Body of pancreas (tissue), 4 donors: ENCODE data around the gene PCDHGB3. TPM values are rescaled to one million over a fixed set of nuclear protein-coding genes. Genes with fewer than 3 reads are reported as not detected.

Experiments
- ATAC-seq: fragments of 150-250 bp; one replicate; pipeline ENCODE4 v1.9.1; 2016
- DNase-seq, 4 donors: peaks; one replicate each; pipeline ENCODE4 v3.0.0-alpha.2; 2019
- H3K27ac ChIP-seq, 4 donors: fragments of 200-600 bp; sonication (generic); 1 replicate in 3 of 4; 2 replicates in 1 of 4; pipeline versions ENCODE4 v1.5.1 to v1.6.1; 2016 to 2019; ENCODE audit warnings: mild to moderate bottlenecking in 1 of 4, mixed read lengths in 1 of 4, moderate library complexity in 1 of 4
- H3K27me3 ChIP-seq, 2 donors: fragments of 200-600 bp; sonication (generic); one replicate each; pipeline ENCODE4 v1.6.0; 2016; ENCODE audit warnings: mild to moderate bottlenecking in 1 of 2
- H3K36me3 ChIP-seq, 2 donors: fragments of 200-600 bp; sonication (generic); replicated peaks in 1 of 2; 2 replicates each; pipeline ENCODE4 v1.5.1; 2016; ENCODE audit warnings: low read depth in 2 of 2; ENCODE audit not compliant: insufficient read depth in 1 of 2
- H3K4me1 ChIP-seq: fragments of 200-600 bp; sonication (generic); one replicate; pipeline ENCODE4 v1.6.0; 2016
- H3K4me3 ChIP-seq, 2 donors: fragments of 200-600 bp; sonication (generic); 1 replicate in 1 of 2; 2 replicates in 1 of 2; pipeline ENCODE4 v1.5.1; 2016 to 2019
- H3K9me3 ChIP-seq, 3 donors: fragments of 200-600 bp; sonication (generic); 1 replicate in 2 of 3; 2 replicates in 1 of 3; pipeline ENCODE4 v1.5.1; 2016
- POLR2A ChIP-seq, 3 donors: fragments of 450-650 bp; IDR thresholded peaks; one replicate each; pipeline ENCODE4 v1.6.1; 2016; ENCODE audit warnings: antibody characterized with exemption in 3 of 3, mild to moderate bottlenecking in 2 of 3
- WGBS, 2 donors: methylation state at CpG; one replicate each; pipeline ENCODE4 v1.1.5; 2017; 5-methylcytosine and 5-hydroxymethylcytosine counted together
- intact Hi-C: fragments of 100-400 bp; cut with DNase I; formaldehyde crosslinking; loops from one replicate; pipeline ENCODE4 v1.15.1; 2023
- total RNA-seq, 2 donors: library from RNA; depleted of rRNA; stranded (reverse); fragments of >200 nt; gene quantifications; one replicate each; pipeline ENCODE4 v1.1.0, GENCODE V29; 2016
- TF ChIP-seq, protein P1 (sequence below), 7 experiments: fragments of 450-650 bp in 4 of 7; fragments of 200-600 bp in 3 of 7; sonication (generic) in 3 of 7; IDR thresholded peaks; one replicate each; pipeline ENCODE4 v1.5.1; 2016 to 2019; ENCODE audit warnings: antibody characterized with exemption in 7 of 7

Gene PCDHGB3
- 10 to 100 TPM in 1 of 2 donors, 1 to 10 TPM in 1; 4.2 to 10.2 TPM for total RNA-seq

DNA sequence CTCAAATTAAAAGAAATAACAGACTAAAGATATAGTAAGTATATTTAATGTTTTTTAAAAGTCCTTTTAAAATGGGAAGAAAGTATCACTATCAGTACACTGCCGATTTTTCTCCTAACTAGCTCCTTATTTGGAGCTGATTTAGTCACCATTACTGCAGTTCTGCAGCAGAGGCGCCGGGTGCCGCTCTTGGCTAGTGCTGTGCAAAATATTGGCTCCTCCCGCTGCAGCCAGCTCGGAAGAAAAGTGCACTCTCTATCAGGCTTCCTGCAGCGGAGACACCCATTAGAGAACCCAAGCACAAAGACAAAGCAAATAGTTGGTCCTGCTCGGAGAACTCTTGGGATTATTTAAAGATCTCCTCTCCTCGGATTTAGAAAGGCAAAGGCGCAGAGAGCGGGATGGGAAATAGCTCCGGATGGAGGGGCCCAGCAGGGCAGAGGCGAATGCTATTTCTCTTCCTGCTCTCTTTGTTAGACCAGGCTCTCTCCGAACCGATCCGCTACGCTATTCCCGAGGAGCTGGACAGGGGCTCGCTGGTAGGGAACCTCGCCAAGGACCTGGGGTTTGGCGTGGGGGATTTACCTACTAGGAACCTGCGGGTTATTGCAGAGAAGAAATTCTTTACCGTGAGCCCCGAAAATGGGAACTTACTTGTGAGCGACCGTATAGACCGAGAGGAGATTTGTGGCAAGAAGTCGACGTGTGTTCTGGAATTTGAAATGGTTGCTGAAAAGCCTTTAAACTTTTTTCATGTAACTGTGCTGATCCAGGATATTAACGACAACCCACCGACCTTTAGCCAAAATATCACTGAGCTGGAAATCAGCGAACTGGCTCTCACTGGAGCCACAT lies at the start of gene PCDHGB3:
PCDHGB3 (plus strand) TSS at position 249 of the 855 bp plus-strand sequence; CDS start at position 402, 153 bp downstream.
- Histone ChIP-seq H3K9me3 (peaks cover 0 to 72% (median 21%) of the 10 kb centered on the region in 3 donors), H3K27ac (no peak within 1 kb of the TSS), H3K4me3 (no peak within 1 kb of the TSS), H3K27me3 (no peaks in the 10 kb centered on the region), H3K36me3 (no peaks in the 10 kb centered on the region), H3K4me1 (no peaks in the 10 kb centered on the region)
- 14 to 22% methylated on average over 32 of the region's 32 CpGs for WGBS, 2 donors
- peak in 3 of 4 donors; percentile 31 to 39 (median 36) for DNase-seq
- no peak for TF ChIP-seq POLR2A (IDR thresholded peaks at IDR 0.05)
- TF ChIP-seq, protein P1, sequence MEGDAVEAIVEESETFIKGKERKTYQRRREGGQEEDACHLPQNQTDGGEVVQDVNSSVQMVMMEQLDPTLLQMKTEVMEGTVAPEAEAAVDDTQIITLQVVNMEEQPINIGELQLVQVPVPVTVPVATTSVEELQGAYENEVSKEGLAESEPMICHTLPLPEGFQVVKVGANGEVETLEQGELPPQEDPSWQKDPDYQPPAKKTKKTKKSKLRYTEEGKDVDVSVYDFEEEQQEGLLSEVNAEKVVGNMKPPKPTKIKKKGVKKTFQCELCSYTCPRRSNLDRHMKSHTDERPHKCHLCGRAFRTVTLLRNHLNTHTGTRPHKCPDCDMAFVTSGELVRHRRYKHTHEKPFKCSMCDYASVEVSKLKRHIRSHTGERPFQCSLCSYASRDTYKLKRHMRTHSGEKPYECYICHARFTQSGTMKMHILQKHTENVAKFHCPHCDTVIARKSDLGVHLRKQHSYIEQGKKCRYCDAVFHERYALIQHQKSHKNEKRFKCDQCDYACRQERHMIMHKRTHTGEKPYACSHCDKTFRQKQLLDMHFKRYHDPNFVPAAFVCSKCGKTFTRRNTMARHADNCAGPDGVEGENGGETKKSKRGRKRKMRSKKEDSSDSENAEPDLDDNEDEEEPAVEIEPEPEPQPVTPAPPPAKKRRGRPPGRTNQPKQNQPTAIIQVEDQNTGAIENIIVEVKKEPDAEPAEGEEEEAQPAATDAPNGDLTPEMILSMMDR (IDR thresholded peaks at IDR 0.05) = peak in 4 of 7 experiments; percentile 21 to 34 (median 25)
- peak; percentile 47 for ATAC-seq
- intact Hi-C loops = no loop called here

DNA sequence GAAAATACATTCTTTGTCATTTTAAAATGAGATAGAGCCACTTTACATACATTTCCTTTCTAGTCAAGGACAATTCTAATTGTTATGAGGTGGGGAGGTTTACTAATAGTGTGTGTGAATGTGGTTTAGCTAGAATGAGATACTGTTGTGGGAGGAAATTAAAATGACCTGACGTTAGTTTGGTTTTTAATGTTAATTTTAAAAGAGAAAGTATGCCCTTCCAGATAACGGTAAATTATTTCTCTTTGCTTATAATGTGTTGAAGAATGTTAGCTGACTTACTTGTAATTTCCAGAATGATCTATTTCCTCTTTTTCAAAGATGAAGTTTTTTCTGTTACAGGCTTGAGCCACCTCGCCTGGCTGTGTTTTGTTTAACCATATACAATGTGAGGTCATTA lies 47.8 kb upstream of the PCDHGB3 start:
- peaks cover 0 to 41% (median 3%) of the 10 kb centered on the region in 3 donors for H3K9me3 ChIP-seq
- peaks cover 0 to 5% of the 10 kb centered on the region in 2 donors for H3K36me3 ChIP-seq
- no peak overlapping the region for H3K4me3 ChIP-seq
- no peak overlapping the region for H3K27ac ChIP-seq
- intact Hi-C loops = no loop called here
- H3K27me3 ChIP-seq = no peaks in the 10 kb centered on the region
- no peak for TF ChIP-seq POLR2A (IDR thresholded peaks at IDR 0.05)
- TF ChIP-seq, protein P1 (IDR thresholded peaks at IDR 0.05) = no peak
- peaks cover 13% of the 10 kb centered on the region for H3K4me1 ChIP-seq
- WGBS, 2 donors = 79 to 90% methylated on average over 3 of the region's 3 CpGs
- DNase-seq (no peak), ATAC-seq (no peak)

DNA sequence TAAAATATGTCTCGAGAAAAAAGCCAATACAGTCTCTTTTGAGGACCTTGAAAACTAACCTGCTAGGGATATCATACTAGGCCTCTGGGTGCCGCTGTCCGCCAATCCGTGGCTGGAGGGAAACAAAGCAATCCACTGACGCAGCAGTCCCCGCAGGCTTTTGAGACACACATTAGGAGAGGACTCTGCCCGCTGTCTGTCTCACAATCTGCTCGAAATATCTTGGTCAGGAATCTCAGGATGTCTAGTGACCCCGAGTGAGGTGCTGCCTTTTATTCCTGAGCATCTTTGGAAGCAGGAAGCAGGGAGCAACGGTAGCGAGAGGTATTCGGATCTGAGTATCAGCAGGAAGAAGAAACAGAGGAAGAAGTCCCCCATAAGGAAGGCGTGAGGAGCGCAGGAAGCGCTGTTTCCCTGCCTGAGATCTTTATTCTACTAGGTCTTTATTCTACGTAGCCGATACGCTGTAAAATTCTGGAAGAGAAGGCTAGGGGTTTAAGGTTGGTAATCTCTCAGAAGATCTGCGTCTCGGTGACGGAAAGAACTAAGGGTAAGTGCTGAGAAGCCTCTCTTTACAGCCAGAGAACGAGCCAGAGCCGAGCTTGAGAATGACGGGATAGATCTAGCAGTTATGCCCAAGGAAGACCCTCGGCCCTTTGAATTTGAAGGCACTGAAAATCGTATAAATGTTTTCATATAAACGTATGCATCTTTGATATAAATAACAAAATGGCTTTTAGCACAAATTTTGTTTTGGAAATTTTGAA lies 43.8 kb upstream of the PCDHGB3 start:
- Histone ChIP-seq H3K9me3 (peaks cover 0 to 24% (median 0%) of the 10 kb centered on the region in 3 donors), H3K36me3 (no peaks in the 10 kb centered on the region), H3K4me3 (no peak overlapping the region), H3K4me1 (peaks cover 3% of the 10 kb centered on the region), H3K27me3 (no peaks in the 10 kb centered on the region), H3K27ac (no peak overlapping the region)
- intact Hi-C loops = no loop called here
- ATAC-seq (peak; percentile 38), DNase-seq (peak; percentile 22 to 57 (median 42))
- WGBS, 2 donors = 7 to 12% methylated on average over 27 of the region's 27 CpGs
- TF ChIP-seq POLR2A (IDR thresholded peaks at IDR 0.05) = peak in 2 of 3 donors; percentile 20 to 25
- TF ChIP-seq, protein P1 (IDR thresholded peaks at IDR 0.05) = peak in 4 of 7 experiments; percentile 14 to 39 (median 26)

DNA sequence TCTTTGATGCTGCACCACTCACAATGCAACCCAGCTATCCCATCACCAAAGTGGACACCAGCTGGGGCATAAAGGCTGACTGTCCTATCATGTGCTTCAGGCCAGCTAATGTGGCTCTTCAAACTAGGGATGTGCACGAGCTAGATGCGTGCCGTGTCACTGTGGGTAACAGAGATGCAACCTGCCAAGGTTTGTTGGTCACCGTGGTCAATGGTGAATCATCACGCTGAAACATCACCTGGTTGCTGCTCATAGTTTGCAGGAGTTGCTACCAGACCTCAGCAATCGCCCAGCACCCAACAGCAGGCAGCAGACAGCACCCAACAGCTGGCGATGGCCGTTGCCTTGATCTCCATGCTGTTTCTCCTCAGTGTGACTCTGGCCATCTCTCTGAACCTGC lies 41.8 kb upstream of the PCDHGB3 start:
- Histone ChIP-seq H3K27ac (no peak overlapping the region), H3K36me3 (no peaks in the 10 kb centered on the region), H3K9me3 (peaks cover 0 to 32% (median 0%) of the 10 kb centered on the region in 3 donors), H3K4me3 (no peak overlapping the region), H3K4me1 (no peaks in the 10 kb centered on the region), H3K27me3 (no peaks in the 10 kb centered on the region)
- WGBS, 2 donors = 70 to 72% methylated on average over 8 of the region's 8 CpGs
- no peak for ATAC-seq
- no peak for DNase-seq
- no peak for TF ChIP-seq POLR2A (IDR thresholded peaks at IDR 0.05)
- TF ChIP-seq, protein P1 (IDR thresholded peaks at IDR 0.05) = no peak
- intact Hi-C loops = no loop called here
